ENCODE results near the gene PTPN7.
"Not testable (repeated sequence)": the region's sequence is repeated elsewhere in the genome, so short reads cannot be mapped to it uniquely, and the experiment has no call there.

PTPN7 gene

GRCh38 chr1:202189001-202189790, 28.8 kb upstream of the PTPN7 start:
- DNase-seq = peak; percentile 72

GRCh38 chr1:202187697-202188407, 27.4 kb upstream of the PTPN7 start:
- no peak for DNase-seq

- DNase-seq = no peak
Measured at GRCh38 chr1:202187041-202187671, 26.8 kb upstream of the PTPN7 start.

DNA sequence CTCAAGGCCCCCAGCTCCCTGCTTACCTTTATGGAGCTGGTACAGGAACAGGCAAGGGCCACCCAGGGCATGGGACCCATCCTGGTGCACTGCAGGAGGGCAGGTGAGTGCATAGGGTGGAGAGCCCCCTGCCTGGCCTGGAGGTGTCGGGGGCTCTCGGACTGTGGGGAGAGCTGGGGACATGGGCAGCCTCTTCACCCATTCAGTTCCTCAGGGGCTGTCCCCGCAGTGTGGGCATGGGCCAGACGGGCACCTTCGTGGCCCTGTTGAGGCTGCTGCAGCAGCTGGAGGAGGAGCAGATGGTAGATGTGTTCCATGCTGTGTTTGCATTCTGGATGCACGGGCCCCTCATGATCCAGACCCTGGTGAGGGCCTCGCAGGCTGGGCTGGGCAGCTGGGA, 25.9 kb upstream of the PTPN7 start:
- DNase-seq = no peak

DNA sequence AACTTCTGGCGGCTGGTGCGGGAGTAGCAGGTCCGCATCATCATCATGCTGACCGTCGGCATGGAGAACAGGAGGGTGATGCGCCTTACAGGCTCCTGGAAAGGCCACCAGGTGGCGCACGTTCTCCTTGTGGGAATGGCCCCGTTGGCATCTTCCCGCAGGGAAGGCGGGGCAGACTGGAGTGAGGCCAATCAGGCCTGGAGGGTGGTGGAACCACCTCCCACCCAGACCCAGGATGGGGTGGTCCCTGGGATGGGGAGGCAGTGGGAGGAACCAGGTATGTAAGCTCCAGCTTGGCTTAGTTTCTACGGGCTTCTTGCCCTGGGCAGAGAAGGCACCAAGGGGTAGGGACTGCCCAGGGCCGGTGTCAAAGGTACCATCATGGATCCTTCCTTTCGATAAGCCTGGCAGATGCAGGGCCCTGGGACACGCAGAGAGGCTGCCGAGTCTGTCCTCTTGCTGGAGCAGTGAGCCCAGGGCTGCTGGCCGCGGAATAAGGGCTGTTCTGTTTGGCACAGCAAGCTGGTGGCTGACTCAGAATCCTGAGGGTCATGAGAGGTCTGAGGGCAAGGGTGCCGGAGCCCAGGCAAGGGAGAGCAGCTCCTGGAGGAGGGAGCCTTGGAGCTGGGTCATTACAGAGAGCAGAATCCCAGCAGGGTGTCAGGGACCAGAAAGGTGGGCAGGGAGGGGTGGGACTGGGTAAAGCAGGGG, 24.5 kb upstream of the PTPN7 start:
- peak; percentile 88 for DNase-seq

DNA sequence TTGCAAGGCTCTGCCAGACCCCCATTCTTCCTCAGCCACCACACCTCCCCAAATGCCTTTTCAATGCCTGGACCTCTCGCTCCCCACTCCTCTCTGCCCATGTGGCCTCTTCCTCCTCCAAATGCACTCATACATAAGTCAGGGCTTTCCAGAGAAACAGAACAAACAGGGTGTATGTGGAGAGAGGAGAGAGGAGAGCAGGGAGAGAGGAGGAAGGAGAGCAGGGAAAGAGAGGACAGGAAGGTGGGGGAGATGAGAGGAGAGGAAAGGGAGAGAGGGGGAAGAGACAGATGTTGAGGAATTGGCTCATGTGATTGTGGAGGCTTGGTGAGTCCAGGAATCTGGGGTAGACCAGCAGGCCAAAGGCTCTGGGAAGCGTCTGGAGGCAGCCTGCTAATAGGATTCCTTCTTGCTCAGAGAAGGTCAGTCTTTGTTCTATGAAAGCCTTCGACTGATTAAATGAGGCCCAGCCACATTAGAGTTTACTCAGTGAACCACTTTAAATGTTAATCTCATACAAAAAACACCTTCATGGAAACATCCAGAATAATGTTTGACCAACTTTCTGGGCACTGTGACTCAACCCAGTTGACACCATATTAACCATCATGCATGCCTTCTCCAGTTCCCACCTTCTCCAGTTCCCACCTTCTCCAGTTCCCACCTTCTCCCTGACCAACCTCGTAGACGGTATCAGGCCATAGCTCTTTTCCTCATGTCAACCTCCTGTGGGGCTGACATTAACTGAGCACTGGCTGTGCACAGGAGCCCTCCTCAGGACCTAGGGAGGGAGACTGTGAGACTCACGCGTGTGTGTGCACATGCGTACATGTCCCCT, 21.9 kb upstream of the PTPN7 start:
- no peak for DNase-seq

GRCh38 chr1:202181586-202181985, 21.2 kb upstream of the PTPN7 start:
- no peak for DNase-seq

DNA sequence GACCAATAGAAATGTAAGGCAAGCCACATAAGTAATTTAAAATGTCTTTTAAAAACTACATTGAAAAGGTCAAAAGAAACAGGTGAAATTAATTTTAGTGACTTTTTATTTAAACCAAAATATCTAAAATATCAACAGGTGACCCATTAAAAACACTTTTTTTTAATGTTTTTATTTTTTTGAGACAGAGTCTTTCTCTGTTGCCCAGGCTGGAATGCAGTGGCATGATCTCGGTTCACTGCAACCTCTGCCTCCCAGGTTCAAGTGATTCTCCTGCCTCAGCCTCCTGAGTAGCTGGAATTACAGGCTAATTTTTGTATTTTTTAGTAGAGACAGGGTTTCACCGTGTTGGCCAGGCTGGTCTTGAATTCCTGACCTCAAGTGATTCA, 20.3 kb upstream of the PTPN7 start:
- DNase-seq = not testable (repeated sequence)

DNA sequence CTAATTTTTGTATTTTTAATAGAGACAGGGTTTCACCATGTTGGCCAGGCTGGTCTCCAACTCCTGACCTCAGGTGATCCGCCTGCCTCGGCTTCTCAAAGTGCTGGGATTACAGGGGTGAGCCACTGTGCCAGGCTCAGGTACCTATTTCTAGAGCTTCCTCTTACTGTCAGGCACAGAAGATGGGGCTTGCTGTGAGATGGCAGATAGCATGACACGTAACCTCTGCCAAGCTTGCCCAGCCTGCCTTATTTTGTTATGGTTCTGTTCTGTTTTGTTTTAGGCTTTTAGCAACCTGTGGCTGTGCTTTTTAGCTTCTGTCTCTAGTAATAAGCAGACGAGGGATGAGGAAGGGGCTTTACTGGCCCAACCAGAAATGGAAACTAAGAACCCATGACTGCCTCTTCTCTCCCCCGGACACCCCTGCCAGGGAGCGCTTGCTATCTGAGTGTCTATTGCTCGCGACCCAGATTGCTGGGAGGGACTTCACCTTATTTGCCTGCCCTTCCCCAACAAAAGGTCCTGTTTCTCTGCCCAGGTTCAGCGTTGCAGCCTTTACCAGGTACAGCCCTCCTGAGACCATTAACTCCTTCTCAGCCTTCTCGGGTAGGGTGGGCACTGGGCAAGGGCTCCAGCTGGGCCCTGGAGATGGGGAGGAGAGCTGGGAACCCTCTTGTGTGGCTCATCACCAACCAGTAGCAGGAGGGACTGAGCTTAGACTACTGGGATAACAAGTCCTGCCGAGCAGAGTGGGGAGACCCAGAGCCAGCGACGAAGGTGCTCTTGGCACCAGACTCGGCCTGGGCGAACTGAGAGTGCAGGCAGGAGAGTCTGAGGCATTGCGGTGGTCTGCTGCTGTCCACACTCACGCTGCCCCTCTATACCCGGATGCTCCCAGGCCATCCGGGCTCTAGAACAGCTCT, 19.7 kb upstream of the PTPN7 start:
- DNase-seq = no peak

- no peak for DNase-seq
Measured at GRCh38 chr1:202176949-202177927, 16.8 kb upstream of the PTPN7 start.

GRCh38 chr1:202173993-202174392, 13.6 kb upstream of the PTPN7 start:
- DNase-seq = no peak

GRCh38 chr1:202172015-202172355, 11.6 kb upstream of the PTPN7 start:
- no peak for DNase-seq

- DNase-seq = no peak
Measured at GRCh38 chr1:202171292-202172014, 11.1 kb upstream of the PTPN7 start.

GRCh38 chr1:202170726-202171125, 10.3 kb upstream of the PTPN7 start:
- no peak for DNase-seq

DNA sequence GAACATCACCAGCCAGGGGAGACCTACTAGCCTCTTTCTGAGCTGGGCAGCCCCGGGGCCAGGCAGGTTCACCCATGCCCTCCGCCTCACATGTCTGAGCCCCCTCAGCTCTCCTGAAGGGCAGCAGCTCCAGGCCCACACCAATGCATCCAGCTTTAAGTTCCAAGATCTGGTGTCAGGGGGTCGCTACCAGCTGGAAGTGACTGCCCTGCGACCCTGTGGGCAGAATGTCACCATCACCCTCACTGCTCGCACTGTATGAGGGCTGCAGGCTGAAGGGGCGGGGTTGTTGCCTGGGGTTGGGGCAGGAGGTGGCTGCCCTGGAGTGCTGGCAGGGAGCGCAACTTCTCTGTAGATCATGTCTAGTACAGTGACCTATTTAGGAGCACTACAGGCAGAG, 8.5 kb upstream of the PTPN7 start:
- no peak for DNase-seq

- DNase-seq = no peak
Measured at GRCh38 chr1:202167708-202168415, 7.5 kb upstream of the PTPN7 start.

GRCh38 chr1:202167054-202167453, 6.7 kb upstream of the PTPN7 start:
- not testable (repeated sequence) for DNase-seq

DNA sequence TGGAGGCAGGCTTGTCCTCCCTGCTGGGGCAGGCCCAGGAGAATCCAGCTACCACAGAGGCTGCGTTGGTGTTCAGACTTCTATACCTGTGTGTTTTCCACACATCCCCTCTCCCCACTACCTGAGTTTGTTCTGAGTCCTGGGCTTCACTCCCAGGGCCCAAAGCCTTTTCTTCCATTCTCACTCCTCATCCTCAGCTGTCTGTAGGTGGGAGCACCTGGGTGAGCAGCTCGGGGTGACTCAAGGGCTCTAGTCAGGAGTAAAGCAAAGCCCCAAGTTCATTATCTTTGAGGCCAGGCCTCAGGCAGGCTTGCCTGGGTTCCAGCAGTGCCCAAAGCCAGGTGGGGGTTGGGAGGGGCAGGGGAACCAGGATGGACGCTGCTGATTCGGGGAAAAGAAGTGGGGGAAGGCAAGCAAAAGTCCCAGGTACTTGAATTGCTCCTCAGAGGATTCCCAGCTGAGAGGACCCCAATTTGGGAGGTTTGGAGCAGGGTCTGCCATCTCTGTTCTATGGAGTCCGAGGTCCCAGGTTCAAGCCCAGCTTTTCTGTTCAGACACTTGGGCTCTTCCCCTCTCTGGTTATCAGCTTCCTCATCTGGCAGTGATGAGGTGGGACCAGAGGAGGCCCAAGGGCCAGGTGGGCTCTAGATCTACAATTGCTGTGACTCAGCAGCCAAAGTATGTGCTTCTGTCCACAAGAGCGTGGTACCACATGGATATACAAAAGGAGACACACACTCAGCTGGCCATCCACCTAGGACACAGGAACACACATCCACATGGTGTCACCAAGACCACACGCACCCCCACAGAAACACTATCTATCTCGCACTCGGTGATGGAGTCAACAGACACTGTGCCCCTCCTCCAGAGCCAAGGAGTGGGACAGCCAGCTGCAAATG, 5.8 kb upstream of the PTPN7 start:
- no peak for DNase-seq

All from retina (tissue), 1 donor.